ENCODE results near the gene TSHZ2. TPM values are rescaled to one million over a fixed set of nuclear protein-coding genes. Genes with fewer than 3 reads are reported as not detected.

Gene TSHZ2
- total RNA-seq, 2 donors from 2014 or later, result 34.6 to 50.0 TPM

DNA sequence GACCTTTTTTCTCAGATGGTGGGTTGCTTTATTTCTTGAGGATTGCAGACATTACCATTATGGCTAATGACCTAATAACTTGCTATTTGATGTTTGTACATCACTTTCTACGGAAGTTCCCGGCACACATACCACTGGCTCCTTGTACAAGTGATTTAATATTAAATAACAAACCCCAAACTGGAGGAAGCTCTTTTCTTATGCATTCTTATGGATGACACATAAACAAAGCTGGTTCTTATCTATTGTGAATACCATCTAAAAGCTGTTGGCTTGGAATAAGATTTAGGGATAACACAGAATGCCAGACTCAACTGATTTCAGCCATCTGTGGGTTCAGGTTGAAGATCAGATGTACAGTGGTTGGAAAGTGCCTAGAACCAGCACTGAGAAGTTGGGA, 272.6 kb downstream of the TSHZ2 start:
- intact Hi-C loops (cut with DNase I), result no loop called here
- DNase-seq (ENCODE audit: low spot score), result no peak

DNA sequence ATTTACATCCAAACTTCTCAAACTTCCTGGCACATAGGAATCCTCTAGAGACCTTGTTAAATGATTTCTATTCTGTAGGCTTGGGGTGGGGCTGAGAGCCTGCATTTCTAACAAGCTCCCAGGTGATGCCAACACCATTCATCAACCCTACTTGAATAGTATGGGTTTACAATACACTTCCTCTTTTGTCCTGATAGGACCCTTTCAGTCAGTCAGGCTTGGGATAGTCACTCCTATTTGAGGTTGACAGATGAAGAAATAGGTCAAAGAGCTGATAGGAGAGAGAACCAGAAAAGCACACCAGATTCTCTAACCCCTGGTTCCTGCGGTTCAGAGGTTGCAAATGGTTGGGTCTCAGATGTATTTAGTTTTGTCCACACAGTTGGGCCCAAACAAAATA, 273.4 kb downstream of the TSHZ2 start:
- no peak for DNase-seq (ENCODE audit: low spot score)
- intact Hi-C loops (cut with DNase I), result no loop called here

DNA sequence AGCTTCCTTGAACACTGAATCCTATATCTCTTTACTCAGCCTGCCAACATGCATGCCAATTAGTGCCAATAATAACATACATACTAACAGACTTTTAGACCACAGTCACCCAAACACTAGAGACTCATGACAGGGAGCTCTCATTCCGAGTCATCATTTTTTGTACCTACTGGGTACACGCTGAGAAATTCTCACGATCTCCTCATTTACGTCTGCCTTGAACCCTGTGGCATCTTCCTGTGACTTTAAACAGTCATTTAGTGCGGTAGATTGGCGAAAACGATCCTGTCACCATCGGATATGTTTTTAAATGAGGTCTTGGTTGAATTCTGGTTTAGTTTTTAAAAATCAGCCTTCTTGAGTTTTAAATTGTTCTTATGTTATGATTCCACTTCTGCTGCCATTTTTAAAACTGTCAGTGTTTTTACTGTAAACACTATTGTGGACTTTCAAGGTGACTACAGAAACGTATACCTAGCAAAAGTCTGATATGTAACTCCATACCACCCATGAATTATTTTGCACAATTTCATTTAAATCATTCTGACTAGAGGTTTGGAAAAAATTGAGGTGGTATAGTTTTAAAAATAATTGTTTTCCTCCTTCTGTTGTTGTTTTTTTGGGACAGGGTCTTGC, 275.4 kb downstream of the TSHZ2 start:
- intact Hi-C loops (cut with DNase I), result no loop called here
- DNase-seq (ENCODE audit: low spot score), result no peak

DNA sequence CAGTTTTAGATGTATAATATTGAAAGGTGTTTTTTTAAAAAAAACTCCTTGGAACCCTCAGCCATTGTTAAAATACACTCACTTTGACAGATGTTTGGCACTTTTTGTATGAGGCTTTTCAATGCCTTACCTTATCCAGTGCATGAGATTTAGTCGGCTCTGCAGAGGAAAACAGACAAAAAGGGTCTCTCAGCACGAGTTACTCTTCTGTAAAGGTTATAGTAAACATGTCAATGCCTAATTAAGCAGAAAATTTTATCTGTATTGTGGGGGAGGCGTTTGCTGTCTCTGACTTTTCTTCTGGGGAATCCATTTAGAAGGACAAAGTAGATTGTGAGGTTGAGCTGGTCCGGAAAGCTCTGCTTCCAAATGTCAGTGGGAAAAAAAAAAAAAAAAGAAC, 278.3 kb downstream of the TSHZ2 start:
- DNase-seq (ENCODE audit: low spot score), result no peak
- intact Hi-C loops (cut with DNase I), result no loop called here

DNA sequence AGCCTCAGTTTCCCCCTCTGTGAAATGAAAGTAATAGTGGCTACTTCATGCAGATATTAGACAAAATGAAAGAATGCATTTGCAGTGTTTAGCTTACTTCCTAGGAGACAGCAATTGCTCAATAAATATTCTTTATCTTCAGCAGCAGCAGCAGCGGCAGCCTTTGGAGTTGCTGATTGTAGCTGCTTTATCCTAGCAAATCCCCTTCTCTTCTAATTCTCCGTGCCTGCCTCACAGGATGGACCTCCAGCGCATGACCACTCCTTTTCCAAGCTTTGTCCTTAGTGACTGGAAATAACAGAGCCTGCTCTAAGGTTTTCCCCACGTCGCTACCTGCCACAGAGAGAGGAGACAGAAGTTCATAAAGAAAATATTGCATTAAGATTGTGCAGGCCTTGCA, 279.8 kb downstream of the TSHZ2 start:
- intact Hi-C loops (cut with DNase I), result no loop called here
- no peak for DNase-seq (ENCODE audit: low spot score)

DNA sequence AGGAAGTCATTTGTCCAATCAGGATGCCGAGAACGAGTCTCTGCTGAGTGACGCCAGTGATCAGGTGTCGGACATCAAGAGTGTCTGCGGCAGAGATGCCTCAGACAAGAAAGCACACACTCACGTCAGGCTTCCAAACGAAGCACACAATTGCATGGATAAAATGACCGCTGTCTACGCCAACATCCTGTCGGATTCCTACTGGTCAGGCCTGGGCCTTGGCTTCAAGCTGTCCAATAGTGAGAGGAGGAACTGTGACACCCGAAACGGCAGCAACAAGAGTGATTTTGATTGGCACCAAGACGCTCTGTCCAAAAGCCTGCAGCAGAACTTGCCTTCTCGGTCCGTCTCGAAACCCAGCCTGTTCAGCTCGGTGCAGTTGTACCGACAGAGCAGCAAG, 281.5 kb downstream of the TSHZ2 start:
- no peak for DNase-seq (ENCODE audit: low spot score)
- intact Hi-C loops (cut with DNase I), result no loop called here

DNA sequence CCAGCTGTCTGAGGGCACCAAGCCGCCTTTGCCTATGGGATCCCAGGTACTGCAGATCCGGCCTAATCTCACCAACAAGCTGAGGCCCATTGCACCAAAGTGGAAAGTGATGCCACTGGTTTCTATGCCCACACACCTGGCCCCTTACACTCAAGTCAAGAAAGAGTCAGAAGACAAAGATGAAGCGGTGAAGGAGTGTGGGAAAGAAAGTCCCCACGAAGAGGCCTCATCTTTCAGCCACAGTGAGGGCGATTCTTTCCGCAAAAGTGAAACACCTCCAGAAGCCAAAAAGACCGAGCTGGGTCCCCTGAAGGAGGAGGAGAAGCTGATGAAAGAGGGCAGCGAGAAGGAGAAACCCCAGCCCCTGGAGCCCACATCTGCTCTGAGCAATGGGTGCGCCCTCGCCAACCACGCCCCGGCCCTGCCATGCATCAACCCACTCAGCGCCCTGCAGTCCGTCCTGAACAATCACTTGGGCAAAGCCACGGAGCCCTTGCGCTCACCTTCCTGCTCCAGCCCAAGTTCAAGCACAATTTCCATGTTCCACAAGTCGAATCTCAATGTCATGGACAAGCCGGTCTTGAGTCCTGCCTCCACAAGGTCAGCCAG, 283.0 kb downstream of the TSHZ2 start:
- DNase-seq (ENCODE audit: low spot score), result no peak
- intact Hi-C loops (cut with DNase I), result no loop called here

DNA sequence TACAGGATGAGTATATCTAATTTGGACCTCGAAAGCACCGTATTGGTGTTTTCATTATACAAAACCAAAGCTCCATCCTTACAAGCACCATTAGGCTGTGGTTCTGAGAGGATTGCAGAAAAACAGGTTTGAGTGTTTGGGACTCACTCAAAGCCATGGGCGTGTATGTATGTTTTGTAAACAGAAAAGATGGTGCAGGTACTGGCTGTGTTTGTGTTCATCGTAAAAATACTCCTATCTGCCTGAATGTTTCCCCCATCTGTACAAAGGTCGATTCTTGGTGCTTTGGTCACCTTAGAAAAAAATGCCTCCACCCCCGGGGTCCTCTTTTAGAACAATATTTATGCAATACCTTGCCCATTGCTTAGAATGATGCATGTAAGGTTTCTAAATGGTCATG, 286.6 kb downstream of the TSHZ2 start:
- no peak for DNase-seq (ENCODE audit: low spot score)
- intact Hi-C loops (cut with DNase I), result no loop called here

DNA sequence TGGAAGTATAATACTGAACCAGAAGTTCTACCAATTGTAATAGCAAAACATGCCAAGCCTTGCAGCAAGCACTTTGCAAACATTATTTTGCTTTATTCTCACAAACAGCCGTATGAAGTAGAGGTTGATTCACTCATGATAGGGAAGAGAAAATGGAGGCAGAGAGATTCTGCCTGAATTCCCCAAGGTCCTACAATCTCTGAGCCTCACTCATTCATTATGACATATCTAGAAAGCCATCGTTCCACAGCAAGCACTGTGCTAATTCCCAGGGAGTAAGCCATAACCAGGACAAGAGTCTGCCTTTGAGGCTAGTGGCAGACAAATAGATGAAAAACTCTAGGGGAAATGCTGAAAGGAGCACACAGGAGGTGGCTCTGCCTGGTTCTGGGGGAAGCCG, 288.0 kb downstream of the TSHZ2 start:
- intact Hi-C loops (cut with DNase I), result loop anchor here in 1 of 2 donors (10.0 kb wide), 1 partner anchor 1105 kb away; no protein-coding TSS in a partner anchor
- no peak for DNase-seq (ENCODE audit: low spot score)

DNA sequence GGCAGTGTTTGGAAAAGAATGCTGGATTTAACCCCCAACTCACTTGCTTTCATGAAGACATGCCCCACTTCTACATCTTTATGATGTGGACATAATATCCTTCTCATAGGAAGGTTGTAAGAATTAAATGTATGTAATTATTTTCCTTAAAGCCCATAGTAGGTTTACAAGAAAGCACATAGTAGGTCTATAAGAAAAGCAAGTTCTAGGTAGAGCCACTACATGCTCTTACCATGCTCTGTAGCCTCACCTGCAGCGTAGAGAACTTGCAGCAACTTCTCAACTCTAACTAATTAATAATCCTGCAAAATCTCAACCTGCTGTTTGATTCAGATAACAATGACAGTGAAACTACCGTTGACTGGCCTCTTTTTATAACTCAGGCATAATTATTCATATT, 288.4 kb downstream of the TSHZ2 start:
- DNase-seq (ENCODE audit: low spot score), result no peak
- intact Hi-C loops (cut with DNase I), result loop anchor here in 1 of 2 donors (10.0 kb wide), 1 partner anchor 1106 kb away; no protein-coding TSS in a partner anchor

DNA sequence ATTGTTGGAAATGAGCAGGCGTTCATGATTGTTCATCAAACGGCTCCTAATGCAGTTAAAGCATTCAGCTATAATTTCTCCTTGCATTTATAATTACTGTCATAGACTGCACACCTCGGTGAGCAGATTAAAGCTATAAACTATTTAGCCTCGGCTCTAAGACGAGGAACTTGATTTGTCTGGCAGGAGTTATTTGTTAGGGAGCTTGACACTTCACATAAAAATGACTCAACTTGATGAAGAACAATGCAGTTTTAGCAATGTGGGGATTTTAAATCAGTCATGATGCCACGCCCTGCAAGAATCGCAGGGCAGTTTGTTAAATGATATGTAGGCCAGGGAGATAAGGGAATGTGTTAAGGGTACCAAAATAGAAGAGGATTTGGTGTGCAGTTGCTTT, 290.2 kb downstream of the TSHZ2 start:
- no peak for DNase-seq (ENCODE audit: low spot score)
- intact Hi-C loops (cut with DNase I), result loop anchor here in 1 of 2 donors (10.0 kb wide), 1 partner anchor 1108 kb away; no protein-coding TSS in a partner anchor

DNA sequence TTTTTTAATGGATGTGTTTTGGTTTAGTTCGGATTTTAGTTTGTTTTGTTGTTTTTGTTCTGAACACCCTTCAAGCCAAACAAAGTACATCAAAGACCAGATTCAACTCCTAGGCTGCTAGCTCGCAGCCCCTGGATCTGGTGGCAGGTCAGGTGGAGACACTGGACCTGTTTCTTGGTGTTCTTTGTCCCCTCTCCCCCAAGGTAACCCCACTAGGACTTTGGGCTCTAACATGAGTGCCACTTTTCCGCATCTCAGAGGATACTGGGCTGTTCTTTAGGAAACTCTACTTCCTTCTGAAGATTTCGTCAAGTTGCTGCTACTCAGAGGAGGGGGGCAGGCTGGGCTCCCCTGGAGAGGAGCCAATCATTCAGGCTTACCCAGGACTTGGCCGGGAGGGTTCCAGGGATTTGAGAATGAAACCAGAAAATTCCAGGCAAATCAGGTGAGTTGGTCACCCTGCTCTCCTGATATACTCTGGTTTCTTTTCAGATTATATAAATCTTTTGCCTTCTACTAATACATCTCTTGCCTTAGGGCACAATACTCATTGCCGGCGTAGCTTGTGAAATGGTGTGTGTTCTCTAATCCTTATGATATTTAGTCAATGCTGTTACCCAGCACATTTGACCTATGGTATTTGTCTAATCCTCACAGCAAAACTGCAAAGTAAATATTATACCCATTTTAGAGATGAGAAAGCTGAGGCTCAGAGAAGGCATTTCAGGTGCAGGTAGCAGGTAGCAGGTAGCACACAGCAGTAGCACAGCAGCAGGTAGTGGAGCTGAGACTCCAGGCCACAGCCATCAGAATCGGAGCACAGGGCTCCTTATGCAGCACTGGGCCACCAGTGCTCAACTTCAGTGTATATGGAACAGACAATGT, 291.6 kb downstream of the TSHZ2 start:
- intact Hi-C loops (cut with DNase I), result loop anchor here in 1 of 2 donors (10.0 kb wide), 1 partner anchor 1109 kb away; no protein-coding TSS in a partner anchor
- no peak for DNase-seq (ENCODE audit: low spot score)

DNA sequence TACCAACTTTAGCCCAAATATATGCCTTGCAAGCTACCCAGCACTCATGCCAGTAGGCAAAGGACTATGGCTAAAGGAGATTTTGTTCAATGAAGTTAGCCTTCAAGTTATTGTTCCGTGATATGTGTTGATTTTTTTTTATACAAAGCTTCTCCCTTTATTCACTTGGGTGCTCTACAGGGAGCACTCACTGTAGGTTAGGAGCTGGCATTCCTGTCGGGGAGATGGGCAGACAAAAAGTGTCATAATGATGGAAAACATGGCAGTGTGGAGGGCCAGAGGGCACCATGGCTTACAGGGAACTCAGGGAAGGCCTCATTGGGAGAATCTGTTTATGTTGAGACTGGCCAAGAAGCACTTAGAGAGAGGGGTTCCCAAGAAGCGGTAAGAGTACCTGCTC, 292.4 kb downstream of the TSHZ2 start:
- intact Hi-C loops (cut with DNase I), result loop anchor here in 1 of 2 donors (10.0 kb wide), 1 partner anchor 1110 kb away; no protein-coding TSS in a partner anchor
- no peak for DNase-seq (ENCODE audit: low spot score)

DNA sequence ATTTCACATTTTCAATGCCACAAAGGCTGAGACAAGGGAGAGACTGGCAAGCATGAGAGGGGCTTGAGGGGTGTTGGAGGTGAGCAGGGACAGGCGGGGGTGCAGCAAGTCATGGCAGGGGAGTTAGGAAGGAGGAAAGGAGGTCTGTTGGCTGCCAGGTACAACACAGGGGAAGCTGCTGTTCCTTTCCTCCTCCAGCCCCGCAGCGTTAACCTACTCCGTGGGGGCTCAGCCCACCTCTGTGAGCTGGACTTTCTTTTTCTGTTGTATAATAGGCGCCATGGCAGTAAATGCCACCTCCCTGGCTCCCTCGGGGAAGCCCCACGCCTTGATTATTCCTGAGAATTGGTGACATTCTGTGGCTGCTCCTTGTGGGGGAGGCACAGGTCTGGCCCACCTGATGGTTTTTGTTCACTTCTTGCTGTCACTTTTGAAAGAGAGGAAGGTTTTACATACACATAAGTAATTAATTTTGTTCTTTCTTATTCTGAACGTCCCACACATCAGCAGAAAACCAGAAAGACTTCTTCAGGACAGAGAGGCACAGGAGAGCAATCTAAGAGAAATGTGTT, 293.2 kb downstream of the TSHZ2 start:
- intact Hi-C loops (cut with DNase I), result loop anchor here in 1 of 2 donors (10.0 kb wide), 1 partner anchor 1111 kb away; no protein-coding TSS in a partner anchor
- DNase-seq (ENCODE audit: low spot score), result no peak

DNA sequence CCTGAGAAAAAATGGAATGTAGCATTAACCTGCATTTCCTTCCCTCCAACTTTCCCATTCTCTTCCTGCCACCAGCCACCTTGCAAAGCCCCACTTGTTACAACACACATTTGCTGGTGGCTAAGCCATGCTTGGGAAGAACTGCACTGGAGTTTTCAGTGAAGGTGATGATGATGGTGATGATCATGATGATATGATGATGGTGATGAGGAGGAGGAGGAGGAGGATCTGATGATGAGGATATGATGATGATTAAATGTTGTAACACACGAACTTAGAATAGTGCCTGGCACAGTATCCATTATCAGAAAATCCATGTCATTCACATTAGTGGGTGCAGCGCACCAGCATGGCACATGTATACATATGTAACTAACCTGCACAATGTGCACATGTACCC, 297.2 kb downstream of the TSHZ2 start:
- intact Hi-C loops (cut with DNase I), result loop anchor here in 1 of 2 donors (10.0 kb wide), 1 partner anchor 1115 kb away; no protein-coding TSS in a partner anchor
- DNase-seq (ENCODE audit: low spot score), result no peak

DNA sequence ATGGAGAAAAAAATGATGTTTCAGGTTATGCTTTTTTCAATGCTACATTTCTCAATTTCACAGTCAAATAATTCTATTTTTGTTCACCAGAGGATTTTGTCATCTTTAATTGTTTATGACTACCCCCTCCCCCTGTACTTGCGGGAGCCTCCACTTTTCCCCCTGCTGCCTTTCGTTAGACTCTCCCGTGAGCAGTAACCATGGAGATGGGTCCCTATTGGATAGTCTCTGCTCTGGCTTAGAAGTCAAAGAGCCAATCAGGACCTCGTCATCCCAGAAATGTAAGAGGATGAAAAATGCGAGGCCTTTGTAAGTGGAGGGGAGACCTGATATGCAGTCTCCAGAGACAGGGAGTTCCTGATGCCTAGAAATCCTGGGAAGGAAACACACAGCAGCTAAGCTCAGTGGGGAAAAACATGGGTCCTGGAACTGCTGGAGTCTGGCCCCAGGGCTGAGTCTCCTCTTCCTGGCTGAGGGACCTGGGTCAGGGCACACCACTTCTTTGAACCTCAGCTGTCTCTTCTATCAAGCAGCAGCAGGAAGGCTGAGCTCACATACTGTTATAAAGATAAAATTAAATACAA, 298.7 kb downstream of the TSHZ2 start:
- no peak for DNase-seq (ENCODE audit: low spot score)
- intact Hi-C loops (cut with DNase I), result loop anchor here in 1 of 2 donors (2.0 kb wide), 1 partner anchor 14 kb away; no protein-coding TSS in a partner anchor

DNA sequence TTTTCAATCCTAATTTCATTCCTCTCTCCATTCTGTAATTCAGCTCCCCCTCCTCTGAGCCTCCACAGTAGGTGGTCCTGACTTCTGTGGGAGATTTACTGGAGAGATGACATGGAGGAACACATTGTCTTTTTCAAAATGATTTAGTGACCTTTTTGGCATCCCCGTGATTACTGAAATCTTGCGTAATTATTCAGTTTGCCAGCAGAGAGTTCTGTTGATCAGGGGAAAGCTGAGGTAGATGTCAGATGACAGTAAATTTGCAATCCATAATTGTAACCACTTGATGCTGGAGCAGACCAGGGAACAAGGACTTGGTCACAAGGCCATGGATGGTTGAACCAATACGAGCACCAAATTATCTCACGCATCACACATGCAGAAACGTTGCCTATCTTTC, 302.2 kb downstream of the TSHZ2 start:
- no peak for DNase-seq (ENCODE audit: low spot score)
- intact Hi-C loops (cut with DNase I), result no loop called here

DNA sequence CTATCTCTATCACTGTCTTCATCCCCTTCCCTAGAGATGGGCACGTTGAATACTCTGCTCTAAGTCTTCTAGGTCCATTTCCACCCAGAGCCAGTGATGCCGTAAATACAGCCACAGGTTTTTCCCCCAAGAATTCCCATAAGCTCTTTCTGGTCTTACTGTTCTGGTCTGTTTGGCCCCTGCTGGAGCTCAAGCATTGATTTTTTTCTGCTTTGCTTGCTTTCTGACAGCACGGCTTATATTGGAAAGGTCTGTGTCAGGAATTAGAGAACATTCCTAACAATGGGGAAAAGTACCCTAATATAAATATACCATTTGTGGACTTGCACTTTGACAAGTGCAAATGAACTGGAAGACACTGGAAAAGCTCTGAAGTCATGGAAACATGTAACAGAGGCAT, 302.6 kb downstream of the TSHZ2 start:
- intact Hi-C loops (cut with DNase I), result no loop called here
- no peak for DNase-seq (ENCODE audit: low spot score)

DNA sequence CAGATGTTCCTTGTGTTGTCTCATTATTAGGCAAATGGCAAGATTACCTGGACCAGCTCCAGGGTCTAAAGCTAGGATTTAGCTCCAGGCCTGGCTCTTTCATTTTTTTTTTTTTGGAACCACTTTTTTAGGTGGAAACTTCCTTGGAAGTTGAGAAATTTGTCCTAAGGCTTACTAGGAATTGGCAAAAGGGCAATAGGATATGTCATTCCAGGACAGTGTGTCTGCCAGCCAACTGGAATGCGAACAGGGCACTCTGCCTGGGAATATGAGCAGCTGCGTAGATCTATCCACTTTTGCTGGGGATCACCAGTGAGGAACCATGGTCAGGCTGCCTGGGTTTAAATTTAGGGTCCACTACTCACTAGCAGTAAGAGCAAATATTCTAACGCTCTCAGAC, 304.0 kb downstream of the TSHZ2 start:
- intact Hi-C loops (cut with DNase I), result no loop called here
- DNase-seq (ENCODE audit: low spot score), result no peak
